ENCODE measurements around the gene TMEM143. TPM values are rescaled to one million over a fixed set of nuclear protein-coding genes. Genes with fewer than 3 reads are reported as not detected.
"Not testable (repeated sequence)": the region's sequence is repeated elsewhere in the genome, so short reads cannot be mapped to it uniquely, and the experiment has no call there.

TMEM143 gene
- total RNA-seq, 4 donors from 2014 or later: 2.8 to 13.1 (median 6.6) TPM

GRCh38 chr19:48292798-48293197 is 70.9 kb downstream of the TMEM143 start:
- WGBS, 2 donors (ENCODE audit: low coverage in 1 of 2): 57 to 72% methylated on average over 1 to 3 of the region's 4 CpGs
- ATAC-seq: no peak
- TF ChIP-seq, protein P1, sequence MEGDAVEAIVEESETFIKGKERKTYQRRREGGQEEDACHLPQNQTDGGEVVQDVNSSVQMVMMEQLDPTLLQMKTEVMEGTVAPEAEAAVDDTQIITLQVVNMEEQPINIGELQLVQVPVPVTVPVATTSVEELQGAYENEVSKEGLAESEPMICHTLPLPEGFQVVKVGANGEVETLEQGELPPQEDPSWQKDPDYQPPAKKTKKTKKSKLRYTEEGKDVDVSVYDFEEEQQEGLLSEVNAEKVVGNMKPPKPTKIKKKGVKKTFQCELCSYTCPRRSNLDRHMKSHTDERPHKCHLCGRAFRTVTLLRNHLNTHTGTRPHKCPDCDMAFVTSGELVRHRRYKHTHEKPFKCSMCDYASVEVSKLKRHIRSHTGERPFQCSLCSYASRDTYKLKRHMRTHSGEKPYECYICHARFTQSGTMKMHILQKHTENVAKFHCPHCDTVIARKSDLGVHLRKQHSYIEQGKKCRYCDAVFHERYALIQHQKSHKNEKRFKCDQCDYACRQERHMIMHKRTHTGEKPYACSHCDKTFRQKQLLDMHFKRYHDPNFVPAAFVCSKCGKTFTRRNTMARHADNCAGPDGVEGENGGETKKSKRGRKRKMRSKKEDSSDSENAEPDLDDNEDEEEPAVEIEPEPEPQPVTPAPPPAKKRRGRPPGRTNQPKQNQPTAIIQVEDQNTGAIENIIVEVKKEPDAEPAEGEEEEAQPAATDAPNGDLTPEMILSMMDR (IDR thresholded peaks at IDR 0.05): no peak
- TF ChIP-seq POLR2A (IDR thresholded peaks at IDR 0.05): no peak
- TF ChIP-seq POLR2AphosphoS5 (IDR thresholded peaks at IDR 0.05): no peak
- TF ChIP-seq EP300 (IDR thresholded peaks at IDR 0.05): no peak

GRCh38 chr19:48291489-48291815 is 72.3 kb downstream of the TMEM143 start:
- not testable (repeated sequence) for H3K27ac ChIP-seq, H3K36me3 ChIP-seq, H3K9me3 ChIP-seq, ATAC-seq
- Histone ChIP-seq H3K27me3 (peaks cover 35% of the 10 kb centered on the region), H3K4me1 (peaks cover 0 to 16% (median 4%) of the 10 kb centered on the region in 3 donors), H3K4me3 (peak overlapping the region in 1 of 2 donors; percentile 47)
- 24 to 28% methylated on average over 9 to 10 of the region's 11 CpGs for WGBS, 2 donors (ENCODE audit: low coverage in 1 of 2)

More at GRCh38 chr19:48292798-48293197, 70.9 kb downstream of the TMEM143 start:
- H3K27me3 ChIP-seq: peaks cover 35% of the 10 kb centered on the region
- H3K4me1 ChIP-seq: peaks cover 0 to 16% (median 4%) of the 10 kb centered on the region in 3 donors
- H3K36me3 ChIP-seq: no peaks in the 10 kb centered on the region
- H3K27ac ChIP-seq: no peak overlapping the region
- no peaks in the 10 kb centered on the region for H3K9me3 ChIP-seq
- H3K4me3 ChIP-seq: no peak overlapping the region

DNA sequence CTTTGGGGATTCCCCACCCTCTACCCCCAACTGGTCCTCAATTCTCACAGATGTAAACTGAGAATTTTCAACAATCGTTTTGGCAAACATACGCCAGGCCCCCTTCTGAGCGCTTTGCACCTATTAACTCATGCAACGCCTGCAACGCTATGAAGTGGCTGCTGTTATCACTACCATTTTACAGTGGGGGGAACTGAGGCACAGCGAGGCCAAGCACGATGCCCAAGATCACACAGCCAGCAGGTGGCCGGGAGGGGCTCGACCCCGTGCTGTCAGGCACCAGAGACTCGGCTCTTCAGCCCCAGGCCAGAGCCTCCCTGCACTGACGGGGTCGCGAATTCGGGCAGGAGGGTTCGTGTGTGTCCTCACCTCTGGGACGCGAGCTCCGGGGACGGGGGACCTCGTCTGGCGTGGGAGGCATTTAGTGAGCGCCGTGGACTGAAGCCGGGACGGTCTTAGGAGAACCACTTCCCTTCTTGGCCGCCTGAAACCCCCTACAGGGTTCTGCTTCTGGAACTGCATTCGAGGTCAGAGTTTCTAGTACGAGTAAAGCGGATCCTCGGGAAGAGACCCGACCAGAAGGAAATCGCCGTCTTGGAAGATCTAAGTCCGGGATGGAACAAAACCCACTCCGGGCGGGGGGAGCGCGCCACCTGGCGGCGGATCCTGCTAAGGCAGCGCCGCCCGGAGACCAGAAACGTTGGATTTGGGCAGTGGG is 72.8 kb downstream of the TMEM143 start:
- Histone ChIP-seq H3K27ac (peak overlapping the region in 1 of 4 donors; percentile 61), H3K27me3 (peaks cover 35% of the 10 kb centered on the region), H3K36me3 (no peaks in the 10 kb centered on the region), H3K9me3 (peaks cover 0 to 12% (median 0%) of the 10 kb centered on the region in 3 donors), H3K4me3 (peak overlapping the region; percentile 5 to 47), H3K4me1 (peaks cover 0 to 16% (median 4%) of the 10 kb centered on the region in 3 donors)
- peak; percentile 92 for ATAC-seq
- TF ChIP-seq POLR2AphosphoS5 (IDR thresholded peaks at IDR 0.05) (peak; percentile 14), POLR2A (IDR thresholded peaks at IDR 0.05) (no peak), EP300 (IDR thresholded peaks at IDR 0.05) (no peak)
- TF ChIP-seq, protein P1 (IDR thresholded peaks at IDR 0.05): peak in 3 of 4 experiments; percentile 93 to 97 (median 94)
- 0 to 5% methylated on average over 4 of the region's 45 CpGs for WGBS, 2 donors (ENCODE audit: low coverage in 1 of 2)

- no peaks in the 10 kb centered on the region for H3K36me3 ChIP-seq
- peak overlapping the region in 1 of 2 donors; percentile 47 for H3K4me3 ChIP-seq
- H3K4me1 ChIP-seq: peaks cover 0 to 16% (median 4%) of the 10 kb centered on the region in 3 donors
- H3K27ac ChIP-seq: no peak overlapping the region
- H3K27me3 ChIP-seq: peaks cover 30% of the 10 kb centered on the region
- 0 to 33% methylated on average over 1 to 3 of the region's 10 CpGs for WGBS, 2 donors (ENCODE audit: low coverage in 1 of 2)
- H3K9me3 ChIP-seq: peaks cover 0 to 12% (median 0%) of the 10 kb centered on the region in 3 donors
- peak; percentile 10 for ATAC-seq
- TF ChIP-seq, protein P1 (IDR thresholded peaks at IDR 0.05): no peak
- TF ChIP-seq POLR2AphosphoS5 (IDR thresholded peaks at IDR 0.05): no peak
- TF ChIP-seq POLR2A (IDR thresholded peaks at IDR 0.05): no peak
- TF ChIP-seq EP300 (IDR thresholded peaks at IDR 0.05): no peak
These were observed 73.4 kb downstream of the TMEM143 start for GRCh38 chr19:48290401-48290770.

- Histone ChIP-seq H3K27ac (no peak overlapping the region), H3K4me1 (peaks cover 0 to 16% (median 4%) of the 10 kb centered on the region in 3 donors), H3K9me3 (peaks cover 0 to 21% (median 0%) of the 10 kb centered on the region in 3 donors), H3K4me3 (no peak overlapping the region), H3K36me3 (no peaks in the 10 kb centered on the region), H3K27me3 (peaks cover 14% of the 10 kb centered on the region)
- TF ChIP-seq, protein P1 (IDR thresholded peaks at IDR 0.05): no peak
- no peak for TF ChIP-seq POLR2A (IDR thresholded peaks at IDR 0.05)
- no peak for TF ChIP-seq POLR2AphosphoS5 (IDR thresholded peaks at IDR 0.05)
- no peak for TF ChIP-seq EP300 (IDR thresholded peaks at IDR 0.05)
- no peak for ATAC-seq
- WGBS, 2 donors (ENCODE audit: low coverage in 1 of 2): 79 to 91% methylated on average over 2 to 3 of the region's 3 CpGs
These were observed 76.0 kb downstream of the TMEM143 start for GRCh38 chr19:48287748-48288147.
